ENCODE measurements around the gene IL1B.

- no peak for TF ChIP-seq CTCF (IDR thresholded peaks at IDR 0.05)
- no peak for TF ChIP-seq POLR2A (IDR thresholded peaks at IDR 0.05)
Measured at GRCh38 chr2:112811276-112811831, 25.2 kb downstream of the IL1B start.

Data from upper lobe of left lung (tissue), 4 donors.